Mesenchymal stem cell (in vitro differentiated cells and primary cell): ENCODE data around the gene SLC26A8.

Source experiments
- DNase-seq: peaks from one replicate; pipeline ENCODE4 v3.0.0-alpha.2; 2013
- H2AFZ ChIP-seq: one replicate; pipeline ENCODE4 v1.6.1; 2013; ENCODE audit warnings: low read depth, mild to moderate bottlenecking, control low read depth, inconsistent platforms, low read length, moderate library complexity
- H2AK5ac ChIP-seq: 2 replicates; pipeline ENCODE4 v1.6.1; 2013; ENCODE audit warnings: low read length, moderate library complexity, mild to moderate bottlenecking, inconsistent platforms; ENCODE audit not compliant: severe bottlenecking
- H2BK120ac ChIP-seq: one replicate; pipeline ENCODE4 v1.6.1; 2013; ENCODE audit warnings: low read depth, mild to moderate bottlenecking, inconsistent platforms, low read length, moderate library complexity
- H2BK12ac ChIP-seq, 2 experiments: one replicate each; pipeline ENCODE4 v1.6.1; 2013; ENCODE audit warnings: inconsistent platforms in 2 of 2, low read length in 2 of 2, mild to moderate bottlenecking in 2 of 2, moderate library complexity in 2 of 2, control low read depth in 1 of 2
- H2BK15ac ChIP-seq: one replicate; pipeline ENCODE4 v1.6.1; 2013; ENCODE audit warnings: mild to moderate bottlenecking, low read depth, inconsistent platforms; ENCODE audit not compliant: poor library complexity, severe bottlenecking
- H2BK5ac ChIP-seq: 2 replicates; pipeline ENCODE4 v1.6.1; 2013; ENCODE audit warnings: low read depth, mild to moderate bottlenecking, low read length, control low read depth, inconsistent platforms; ENCODE audit not compliant: poor library complexity, severe bottlenecking
- H3K14ac ChIP-seq, 2 experiments: one replicate each; pipeline ENCODE4 v1.6.1; 2013; ENCODE audit warnings: inconsistent platforms in 2 of 2, low read length in 2 of 2, control low read depth in 1 of 2, mild to moderate bottlenecking in 1 of 2, moderate library complexity in 1 of 2
- H3K18ac ChIP-seq, 2 experiments: one replicate each; pipeline ENCODE4 v1.6.1; 2013; ENCODE audit warnings: inconsistent platforms in 2 of 2, low read length in 2 of 2, control low read depth in 1 of 2, low read depth in 1 of 2, mild to moderate bottlenecking in 1 of 2
- H3K23ac ChIP-seq, 2 experiments: one replicate each; pipeline ENCODE4 v1.6.1; 2013; ENCODE audit warnings: inconsistent platforms in 2 of 2, low read length in 2 of 2, mild to moderate bottlenecking in 2 of 2, moderate library complexity in 2 of 2, control low read depth in 1 of 2
- H3K27ac ChIP-seq: 2 replicates; pipeline ENCODE4 v1.5.1; 2013; ENCODE audit warnings: mild to moderate bottlenecking, moderate library complexity, low read length, control low read depth, inconsistent platforms; ENCODE audit not compliant: poor library complexity, severe bottlenecking
- H3K27me3 ChIP-seq, 2 experiments: 2 replicates each; pipeline versions ENCODE4 v1.6.1 to v1.7.0; 2013; ENCODE audit warnings: low read length in 2 of 2, mild to moderate bottlenecking in 2 of 2, moderate library complexity in 2 of 2, control low read depth in 1 of 2, inconsistent platforms in 1 of 2; ENCODE audit not compliant: control insufficient read depth in 1 of 2, insufficient read depth in 1 of 2
- H3K36me3 ChIP-seq, 2 experiments: 2 replicates each; pipeline versions ENCODE4 v1.6.1 to v1.7.0; 2013; ENCODE audit warnings: low read length in 2 of 2, control low read depth in 1 of 2, inconsistent platforms in 1 of 2, low read depth in 1 of 2, mild to moderate bottlenecking in 1 of 2; ENCODE audit not compliant: insufficient read depth in 2 of 2, control insufficient read depth in 1 of 2
- H3K4ac ChIP-seq, 2 experiments: one replicate each; pipeline ENCODE4 v1.6.1; 2013; ENCODE audit warnings: inconsistent platforms in 2 of 2, low read length in 2 of 2, mild to moderate bottlenecking in 2 of 2, moderate library complexity in 2 of 2, control low read depth in 1 of 2, low read depth in 1 of 2
- H3K4me1 ChIP-seq: 2 replicates; pipeline ENCODE4 v1.6.1; 2013; ENCODE audit warnings: low read depth, low read length, control low read depth; ENCODE audit not compliant: control insufficient read depth, insufficient read depth
- H3K4me2 ChIP-seq: 2 replicates; pipeline ENCODE4 v1.6.1; 2013; ENCODE audit warnings: low read length, mild to moderate bottlenecking, inconsistent platforms; ENCODE audit not compliant: poor library complexity, severe bottlenecking
- H3K4me3 ChIP-seq, 2 experiments: 2 replicates each; pipeline versions ENCODE4 v1.5.1 to v1.7.0; 2013; ENCODE audit warnings: low read length in 2 of 2, mild to moderate bottlenecking in 2 of 2, control low read depth in 1 of 2, low read depth in 1 of 2; ENCODE audit not compliant: insufficient read depth in 1 of 2
- H3K79me1 ChIP-seq: replicated peaks from 2 replicates; pipeline ENCODE4 v1.6.1; 2013; ENCODE audit warnings: mild to moderate bottlenecking, control low read depth, low read length, inconsistent platforms; ENCODE audit not compliant: poor library complexity, severe bottlenecking
- H3K9ac ChIP-seq: 2 replicates; pipeline ENCODE4 v1.7.0; 2013; ENCODE audit warnings: mild to moderate bottlenecking, low read length, moderate library complexity
- H3K9me3 ChIP-seq: 2 replicates; pipeline ENCODE4 v1.7.0; 2013; ENCODE audit warnings: mild to moderate bottlenecking, low read length; ENCODE audit not compliant: control insufficient read depth
- H4K8ac ChIP-seq: one replicate; pipeline ENCODE4 v1.6.1; 2013; ENCODE audit warnings: inconsistent platforms, mild to moderate bottlenecking, low read length, moderate library complexity
- H4K91ac ChIP-seq: one replicate; pipeline ENCODE4 v1.6.1; 2013; ENCODE audit warnings: mild to moderate bottlenecking, low read length, inconsistent platforms
- whole genome bisulfite sequencing: methylation state at CpG from one replicate; pipeline ENCODE4 v1.1.7; 2013; ENCODE audit warnings: mixed read lengths; 5-methylcytosine and 5-hydroxymethylcytosine counted together

The SLC26A8 gene

GRCh38 chr6:36042618-36043260, 18.3 kb upstream of the SLC26A8 start:
- H2BK12ac ChIP-seq = no peak overlapping the region
- H3K79me1 ChIP-seq = peaks cover 16% of the 10 kb centered on the region
- H3K36me3 ChIP-seq = no peaks in the 10 kb centered on the region
- H3K4me2 ChIP-seq = no peak overlapping the region
- H3K27me3 ChIP-seq = no peaks in the 10 kb centered on the region
- H3K23ac ChIP-seq = no peak overlapping the region
- no peak overlapping the region for H3K4ac ChIP-seq
- no peak overlapping the region for H4K8ac ChIP-seq
- H3K27ac ChIP-seq = no peak overlapping the region
- H2BK5ac ChIP-seq = no peak overlapping the region
- no peak overlapping the region for H3K9ac ChIP-seq
- WGBS = 98% methylated on average over 10 of the region's 12 CpGs
- no peak overlapping the region for H4K91ac ChIP-seq
- H3K9me3 ChIP-seq = no peaks in the 10 kb centered on the region
- H3K4me3 ChIP-seq = no peak overlapping the region
- DNase-seq = no peak
- peaks cover 2% of the 10 kb centered on the region for H3K4me1 ChIP-seq
- no peak overlapping the region for H2AK5ac ChIP-seq
- H2BK120ac ChIP-seq = no peak overlapping the region
- peak overlapping the region; percentile 1 for H2BK15ac ChIP-seq
- H3K14ac ChIP-seq = no peak overlapping the region
- H2AFZ ChIP-seq = no peak overlapping the region
- no peak overlapping the region for H3K18ac ChIP-seq

DNA sequence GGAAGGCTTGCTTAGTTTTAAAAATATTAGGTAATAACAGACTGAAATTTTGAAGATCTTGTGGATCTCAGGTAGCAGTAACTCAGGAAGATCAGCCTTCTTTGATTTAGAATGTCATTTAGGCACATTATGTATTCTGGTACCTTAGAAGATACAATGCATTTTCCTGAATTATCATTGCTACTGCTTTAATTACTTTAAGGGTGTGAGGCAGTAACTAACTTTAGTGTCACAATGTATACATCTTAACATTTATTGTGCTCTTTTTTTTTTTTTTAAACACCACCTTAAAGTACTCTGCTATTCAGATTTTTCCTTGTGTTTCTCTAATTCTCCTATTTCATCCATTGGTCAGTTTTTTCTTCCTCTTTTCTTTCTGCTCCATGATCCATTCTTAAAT, 16.5 kb upstream of the SLC26A8 start:
- H3K27me3 ChIP-seq = no peaks in the 10 kb centered on the region
- no peak overlapping the region for H3K14ac ChIP-seq
- H3K4me3 ChIP-seq = no peak overlapping the region
- no peak overlapping the region for H3K4ac ChIP-seq
- no peak overlapping the region for H3K9ac ChIP-seq
- peaks cover 0 to 3% of the 10 kb centered on the region in 2 experiments for H3K36me3 ChIP-seq
- peaks cover 10% of the 10 kb centered on the region for H3K79me1 ChIP-seq
- H2AFZ ChIP-seq = no peak overlapping the region
- H3K18ac ChIP-seq = no peak overlapping the region
- no peak overlapping the region for H4K91ac ChIP-seq
- no peak overlapping the region for H2AK5ac ChIP-seq
- H2BK5ac ChIP-seq = no peak overlapping the region
- H2BK120ac ChIP-seq = no peak overlapping the region
- H3K27ac ChIP-seq = no peak overlapping the region
- H2BK12ac ChIP-seq = no peak overlapping the region
- H3K23ac ChIP-seq = no peak overlapping the region
- no peak overlapping the region for H3K4me2 ChIP-seq
- H3K9me3 ChIP-seq = no peaks in the 10 kb centered on the region
- H3K4me1 ChIP-seq = peaks cover 2% of the 10 kb centered on the region
- no peak for DNase-seq
- no peak overlapping the region for H4K8ac ChIP-seq
- H2BK15ac ChIP-seq = no peak overlapping the region

DNA sequence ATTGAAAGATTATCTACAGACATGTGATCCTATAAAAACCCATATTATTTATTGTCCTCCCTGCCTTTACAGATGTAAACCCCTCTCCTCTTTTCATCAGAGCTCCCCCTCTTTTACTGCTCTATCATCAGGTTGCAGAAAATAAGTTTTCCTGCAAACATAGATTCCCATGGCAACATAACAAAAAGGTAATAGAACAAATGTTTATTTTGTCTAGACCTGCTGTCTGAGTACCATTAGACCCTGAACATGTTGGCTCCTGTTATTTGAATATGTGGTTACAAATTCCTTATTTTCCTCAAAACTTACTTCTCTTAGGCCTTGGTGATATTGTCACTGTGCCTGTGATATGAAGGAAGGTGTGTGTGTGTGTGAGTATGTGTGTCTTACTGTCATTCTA, 14.7 kb upstream of the SLC26A8 start:
- no peak overlapping the region for H3K4ac ChIP-seq
- H2AK5ac ChIP-seq = no peak overlapping the region
- peaks cover 0 to 3% of the 10 kb centered on the region in 2 experiments for H3K36me3 ChIP-seq
- H2BK15ac ChIP-seq = no peak overlapping the region
- peaks cover 7% of the 10 kb centered on the region for H3K79me1 ChIP-seq
- no peak overlapping the region for H3K27ac ChIP-seq
- H2BK5ac ChIP-seq = no peak overlapping the region
- no peak overlapping the region for H3K23ac ChIP-seq
- H3K9me3 ChIP-seq = no peaks in the 10 kb centered on the region
- no peak overlapping the region for H3K4me3 ChIP-seq
- no peak overlapping the region for H2BK120ac ChIP-seq
- peaks cover 3% of the 10 kb centered on the region for H3K4me1 ChIP-seq
- no peak overlapping the region for H4K8ac ChIP-seq
- no peak overlapping the region for H2AFZ ChIP-seq
- no peaks in the 10 kb centered on the region for H3K27me3 ChIP-seq
- H3K9ac ChIP-seq = peak overlapping the region; percentile 32
- peak; percentile 37 for DNase-seq
- H2BK12ac ChIP-seq = no peak overlapping the region
- H3K4me2 ChIP-seq = no peak overlapping the region
- no peak overlapping the region for H4K91ac ChIP-seq
- H3K18ac ChIP-seq = no peak overlapping the region
- H3K14ac ChIP-seq = no peak overlapping the region

DNA sequence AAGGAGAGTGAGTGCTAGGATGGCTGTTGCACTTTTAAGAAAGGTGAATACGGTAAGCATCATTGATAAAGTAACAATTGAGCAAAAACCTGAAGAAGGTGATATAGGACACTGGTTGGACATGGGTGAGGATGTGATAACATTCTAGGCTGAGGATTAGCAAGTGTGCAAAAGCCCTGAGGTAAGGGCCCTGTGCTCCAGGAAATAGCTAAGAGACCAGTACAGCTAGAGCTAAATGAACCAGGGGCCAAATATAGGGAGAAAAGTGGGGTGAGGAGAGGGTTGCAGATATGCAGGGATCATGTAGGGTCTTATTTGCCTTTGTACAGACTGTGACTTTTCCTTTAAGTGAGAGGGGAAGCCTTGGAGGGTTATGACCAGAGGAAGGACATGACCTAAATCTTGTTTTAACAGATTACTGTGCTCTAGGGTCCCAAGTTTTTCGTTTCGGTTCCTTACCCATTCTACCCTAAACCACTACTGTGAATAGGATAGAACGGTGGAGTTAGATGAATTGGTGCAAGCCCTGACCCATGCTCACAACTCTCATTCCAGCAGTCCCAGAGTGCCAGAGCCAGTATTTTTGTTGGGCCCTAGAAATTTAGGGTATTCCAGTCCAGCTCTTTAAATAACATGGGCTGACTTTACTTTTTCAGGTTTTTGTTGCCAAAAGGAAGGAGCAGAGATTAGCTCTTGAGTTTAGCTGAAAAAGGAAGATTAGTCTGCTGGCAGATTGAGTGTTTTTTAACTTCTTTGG, 13.9 kb upstream of the SLC26A8 start:
- H2BK12ac ChIP-seq = no peak overlapping the region
- H3K27me3 ChIP-seq = no peaks in the 10 kb centered on the region
- 100% methylated on average over 1 of the region's 4 CpGs for whole genome bisulfite sequencing
- H3K27ac ChIP-seq = no peak overlapping the region
- no peak overlapping the region for H2AFZ ChIP-seq
- no peaks in the 10 kb centered on the region for H3K9me3 ChIP-seq
- peaks cover 0 to 3% of the 10 kb centered on the region in 2 experiments for H3K36me3 ChIP-seq
- H4K8ac ChIP-seq = no peak overlapping the region
- H2AK5ac ChIP-seq = no peak overlapping the region
- no peak overlapping the region for H2BK120ac ChIP-seq
- no peak overlapping the region for H4K91ac ChIP-seq
- H3K4me1 ChIP-seq = peaks cover 3% of the 10 kb centered on the region
- DNase-seq = no peak
- H3K79me1 ChIP-seq = peaks cover 7% of the 10 kb centered on the region
- no peak overlapping the region for H3K4me3 ChIP-seq
- no peak overlapping the region for H3K4ac ChIP-seq
- no peak overlapping the region for H2BK15ac ChIP-seq
- no peak overlapping the region for H3K14ac ChIP-seq
- H3K18ac ChIP-seq = peak overlapping the region in 1 of 2 experiments; percentile 12
- peak overlapping the region; percentile 32 for H3K9ac ChIP-seq
- H2BK5ac ChIP-seq = no peak overlapping the region
- H3K4me2 ChIP-seq = no peak overlapping the region
- H3K23ac ChIP-seq = no peak overlapping the region
